AG09319 (cell line): ENCODE measurements around the gene AGTPBP1.
"Not testable (repeated sequence)": the region's sequence is repeated elsewhere in the genome, so short reads cannot be mapped to it uniquely, and the experiment has no call there.

Experiments used
- DNase-seq: peaks from one replicate; pipeline ENCODE4 v3.0.0-alpha.2; 2010; ENCODE audit warnings: low read depth; ENCODE audit errors: extremely low read depth
- CTCF ChIP-seq: IDR thresholded peaks from 2 replicates; pipeline ENCODE4 v1.5.1; 2011; ENCODE audit warnings: low read depth, mild to moderate bottlenecking, inconsistent platforms, low read length, moderate library complexity

AGTPBP1 gene

GRCh38 chr9:85729882-85730281 lies 11.9 kb downstream of the AGTPBP1 start:
- DNase-seq, result no peak
- no peak for TF ChIP-seq CTCF

- no peak for TF ChIP-seq CTCF
- DNase-seq, result no peak
Measured at GRCh38 chr9:85727500-85727899, 14.3 kb downstream of the AGTPBP1 start.

GRCh38 chr9:85726737-85727136 lies 15.0 kb downstream of the AGTPBP1 start:
- no peak for TF ChIP-seq CTCF
- no peak for DNase-seq

GRCh38 chr9:85723215-85723614 lies 18.5 kb downstream of the AGTPBP1 start:
- no peak for DNase-seq

GRCh38 chr9:85719411-85719810 lies 22.3 kb downstream of the AGTPBP1 start:
- not testable (repeated sequence) for DNase-seq

More at GRCh38 chr9:85723215-85723614, 18.5 kb downstream of the AGTPBP1 start:
- no peak for TF ChIP-seq CTCF

GRCh38 chr9:85717818-85718217 lies 23.9 kb downstream of the AGTPBP1 start:
- not testable (repeated sequence) for DNase-seq

- no peak for DNase-seq
- TF ChIP-seq CTCF, result no peak
Measured at GRCh38 chr9:85717220-85717619, 24.5 kb downstream of the AGTPBP1 start.

GRCh38 chr9:85716031-85716877 lies 25.5 kb downstream of the AGTPBP1 start:
- no peak for TF ChIP-seq CTCF
- no peak for DNase-seq
